K562 (cell line): Measurements from ENCODE around the gene CMTM5. TPM values are rescaled to one million over a fixed set of nuclear protein-coding genes. Genes with fewer than 3 reads are reported as not detected.

Experiments used
- GTF2A2 ChIP-seq: IDR thresholded peaks from 2 replicates; pipeline ENCODE4 v1.6.1; 2016; ENCODE audit warnings: mild to moderate bottlenecking, missing genetic modification characterization, missing compliant biosample characterization
- KAT7 ChIP-seq: sonication (generic); formaldehyde crosslinking; IDR thresholded peaks from 2 replicates; pipeline ENCODE4 v1.8.0; 2022; ENCODE audit warnings: missing genetic modification reagents, mild to moderate bottlenecking, borderline replicate concordance
- REST ChIP-seq, 2 experiments: fragments of 450-650 bp; formaldehyde crosslinking in 1 of 2; IDR thresholded peaks; 2 replicates each; pipeline versions ENCODE4 v1.4.0 to v1.6.1; 2014 to 2020; ENCODE audit warnings: mild to moderate bottlenecking in 2 of 2, borderline replicate concordance in 1 of 2, low read depth in 1 of 2
- polyA plus RNA-seq, 8 experiments: library from polyadenylated mRNA; depleted of rRNA in 4 of 8; stranded (reverse) in 5 of 8; unstranded in 3 of 8; fragments of >200 nt; fragmentation: Nextera tagmentation in 2 of 8; fragmentation: Illumina TruSeq in 1 of 8; extraction: Ambion mirVana in 2 of 8; extraction: Trizol in 1 of 8; gene quantifications; 2 replicates each; pipeline versions ENCODE4 v1.2.1 to v1.2.3, GENCODE V29; 2011 to 2014; ENCODE audit warnings: inconsistent platforms in 1 of 8, missing spikeins in 1 of 8
- total RNA-seq, 7 experiments: library from RNA; depleted of rRNA in 6 of 7; stranded (reverse); fragments of >200 nt in 6 of 7; fragmentation: Illumina TruSeq in 2 of 7; extraction: Trizol in 2 of 7; gene quantifications; 2 replicates each; pipeline versions ENCODE4 v1.2.1 to v1.2.3, GENCODE V29; 2011 to 2021; ENCODE audit warnings: low replicate concordance in 1 of 7
- TF ChIP-seq, protein P1 (sequence below), 3 experiments: IDR thresholded peaks in 2 of 3; conservative IDR thresholded peaks in 1 of 3; 2 replicates each; pipeline ENCODE4 v1.5.1; 2011 to 2012; ENCODE audit warnings: low read length in 3 of 3, mild to moderate bottlenecking in 3 of 3, control low read depth in 2 of 3, improper control_type of control experiment in 1 of 3, inconsistent platforms in 1 of 3, low read depth in 1 of 3, mixed read lengths in 1 of 3, moderate library complexity in 1 of 3; ENCODE audit not compliant: insufficient read depth in 2 of 3

CMTM5 gene
- total and polyA plus RNA-seq, 9 of the 15 experiments (the other 6 are each of a cell fraction or from before 2014, with no cell fraction given) = 0.21 TPM; not detected in 8

GRCh38 chr14:23360496-23360895 lies 16.4 kb upstream of the CMTM5 start (continued):
- TF ChIP-seq REST (IDR thresholded peaks at IDR 0.05; ENCODE audit: borderline replicate concordance) = peak; percentile 33; the same call in 1 of the 2 replicates
- TF ChIP-seq REST (CRISPR knock-in tag; IDR thresholded peaks at IDR 0.05; ENCODE audit: low read depth) = no peak
- no peak for TF ChIP-seq GTF2A2 (tag)
- TF ChIP-seq, protein P1, sequence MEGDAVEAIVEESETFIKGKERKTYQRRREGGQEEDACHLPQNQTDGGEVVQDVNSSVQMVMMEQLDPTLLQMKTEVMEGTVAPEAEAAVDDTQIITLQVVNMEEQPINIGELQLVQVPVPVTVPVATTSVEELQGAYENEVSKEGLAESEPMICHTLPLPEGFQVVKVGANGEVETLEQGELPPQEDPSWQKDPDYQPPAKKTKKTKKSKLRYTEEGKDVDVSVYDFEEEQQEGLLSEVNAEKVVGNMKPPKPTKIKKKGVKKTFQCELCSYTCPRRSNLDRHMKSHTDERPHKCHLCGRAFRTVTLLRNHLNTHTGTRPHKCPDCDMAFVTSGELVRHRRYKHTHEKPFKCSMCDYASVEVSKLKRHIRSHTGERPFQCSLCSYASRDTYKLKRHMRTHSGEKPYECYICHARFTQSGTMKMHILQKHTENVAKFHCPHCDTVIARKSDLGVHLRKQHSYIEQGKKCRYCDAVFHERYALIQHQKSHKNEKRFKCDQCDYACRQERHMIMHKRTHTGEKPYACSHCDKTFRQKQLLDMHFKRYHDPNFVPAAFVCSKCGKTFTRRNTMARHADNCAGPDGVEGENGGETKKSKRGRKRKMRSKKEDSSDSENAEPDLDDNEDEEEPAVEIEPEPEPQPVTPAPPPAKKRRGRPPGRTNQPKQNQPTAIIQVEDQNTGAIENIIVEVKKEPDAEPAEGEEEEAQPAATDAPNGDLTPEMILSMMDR (IDR thresholded peaks at IDR 0.05 in 2 of 3, conservative IDR thresholded peaks at IDR 0.05 in 1 of 3; ENCODE audit: insufficient read depth in 2 of 3, low read depth in 1 of 3, low read length in 3 of 3) = peak; percentile 51 to 77 (median 52)
- no peak for TF ChIP-seq KAT7 (CRISPR knock-in tag)
